Measurements from ENCODE around the gene SHISAL1. TPM values are rescaled to one million over a fixed set of nuclear protein-coding genes. Genes with fewer than 3 reads are reported as not detected.

Gene SHISAL1
- total and polyA plus RNA-seq, 10 of the 15 experiments (the other 5 are each of a cell fraction or from before 2014, with no cell fraction given) = not detected

DNA sequence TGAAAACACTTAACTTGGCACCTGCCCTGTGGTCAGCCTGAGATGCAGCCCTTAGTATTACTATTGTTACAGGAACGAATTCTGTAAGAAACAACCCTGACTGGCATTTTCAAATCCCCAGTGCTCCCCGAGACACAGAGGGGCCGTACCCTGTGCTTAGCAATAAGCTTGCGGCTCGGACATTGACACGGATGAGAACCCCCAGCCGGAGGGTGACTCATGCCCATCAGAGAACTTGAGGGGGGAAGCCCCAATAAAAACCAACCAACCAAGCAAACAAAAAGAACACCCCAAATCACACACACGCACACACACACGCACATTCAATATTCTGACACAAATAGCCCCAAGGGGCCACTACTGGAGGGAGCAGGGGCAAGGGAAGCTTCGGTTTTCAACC is 63.8 kb downstream of the SHISAL1 start:
- DNase-seq (ENCODE audit: low read depth, low spot score) (peak; percentile 7), ATAC-seq (peak; percentile 64), FAIRE-seq (no peak)
- Histone ChIP-seq H3K27me3 (replicated peaks in 1 of 2; ENCODE audit: control insufficient read depth in 2 of 2, insufficient read depth in 2 of 2, low read length in 1 of 2) (no peaks in the 10 kb centered on the region; a peak in 2 of 4 replicates), H2AFZ (ENCODE audit: control insufficient read depth, low read depth, low read length) (no peak overlapping the region), H3K4me3 (no peak overlapping the region), H3K9ac (ENCODE audit: control insufficient read depth, insufficient read depth, low read length) (no peak overlapping the region), H3K4me1 (ENCODE audit: control insufficient read depth, insufficient read depth, low read length) (no peaks in the 10 kb centered on the region), H3K36me3 (ENCODE audit: control insufficient read depth in 2 of 2, insufficient read depth in 2 of 2, low read length in 1 of 2) (no peaks in the 10 kb centered on the region), H3K9me3 (replicated peaks; ENCODE audit: control insufficient read depth, insufficient read depth, low read length) (peaks cover 4% of the 10 kb centered on the region; the same call in 2 of the 3 replicates), H3K27ac (ENCODE audit: control insufficient read depth, insufficient read depth) (no peak overlapping the region), H4K20me1 (ENCODE audit: control insufficient read depth, insufficient read depth) (no peaks in the 10 kb centered on the region), H3K79me2 (ENCODE audit: control insufficient read depth, insufficient read depth, low read length) (no peaks in the 10 kb centered on the region), H3K4me2 (ENCODE audit: control insufficient read depth, insufficient read depth) (no peak overlapping the region)
- 29% methylated on average over 10 of the region's 10 CpGs for WGBS (ENCODE audit: insufficient coverage, insufficient replicate concordance, low lambda C conversion rate, missing lambda C conversion rate)
- SMC1A ChIA-PET (ENCODE audit: uncharacterized antibody, unreplicated experiment) = no interaction called here
- CTCF ChIA-PET = no interaction called here
- RAD21 ChIA-PET (ENCODE audit: unreplicated experiment) = no interaction called here
- no TSS peak for BruUV-seq (replicated peaks)
- TF ChIP-seq TCF3 (IDR thresholded peaks at IDR 0.05; ENCODE audit: borderline replicate concordance, insufficient read depth, low read depth, low read length) = 0 out of 2 replicates have a peak, but pooled peaks have one; percentile 17
- TF ChIP-seq ZNF274 (IDR thresholded peaks at IDR 0.05; ENCODE audit: insufficient read depth, insufficient read length) = no peak
- TF ChIP-seq PBX3 (IDR thresholded peaks at IDR 0.05; ENCODE audit: insufficient replicate concordance, low read depth, low read length) = no peak
- no peak for TF ChIP-seq ETV6 (conservative IDR thresholded peaks at IDR 0.05 in 1 of 2, IDR thresholded peaks at IDR 0.05 in 1 of 2; ENCODE audit: borderline replicate concordance in 1 of 2, low read depth in 1 of 2)
- no peak for TF ChIP-seq HDGF (IDR thresholded peaks at IDR 0.05)
- no peak for TF ChIP-seq IRF4 (IDR thresholded peaks at IDR 0.05; ENCODE audit: low read depth, low read length)
- no peak for TF ChIP-seq RUNX3 (IDR thresholded peaks at IDR 0.05; ENCODE audit: low read length)
- no peak for TF ChIP-seq STAT1 (conservative IDR thresholded peaks at IDR 0.05)
- no peak for TF ChIP-seq TARDBP (IDR thresholded peaks at IDR 0.05; ENCODE audit: borderline replicate concordance)
- TF ChIP-seq, protein P1, sequence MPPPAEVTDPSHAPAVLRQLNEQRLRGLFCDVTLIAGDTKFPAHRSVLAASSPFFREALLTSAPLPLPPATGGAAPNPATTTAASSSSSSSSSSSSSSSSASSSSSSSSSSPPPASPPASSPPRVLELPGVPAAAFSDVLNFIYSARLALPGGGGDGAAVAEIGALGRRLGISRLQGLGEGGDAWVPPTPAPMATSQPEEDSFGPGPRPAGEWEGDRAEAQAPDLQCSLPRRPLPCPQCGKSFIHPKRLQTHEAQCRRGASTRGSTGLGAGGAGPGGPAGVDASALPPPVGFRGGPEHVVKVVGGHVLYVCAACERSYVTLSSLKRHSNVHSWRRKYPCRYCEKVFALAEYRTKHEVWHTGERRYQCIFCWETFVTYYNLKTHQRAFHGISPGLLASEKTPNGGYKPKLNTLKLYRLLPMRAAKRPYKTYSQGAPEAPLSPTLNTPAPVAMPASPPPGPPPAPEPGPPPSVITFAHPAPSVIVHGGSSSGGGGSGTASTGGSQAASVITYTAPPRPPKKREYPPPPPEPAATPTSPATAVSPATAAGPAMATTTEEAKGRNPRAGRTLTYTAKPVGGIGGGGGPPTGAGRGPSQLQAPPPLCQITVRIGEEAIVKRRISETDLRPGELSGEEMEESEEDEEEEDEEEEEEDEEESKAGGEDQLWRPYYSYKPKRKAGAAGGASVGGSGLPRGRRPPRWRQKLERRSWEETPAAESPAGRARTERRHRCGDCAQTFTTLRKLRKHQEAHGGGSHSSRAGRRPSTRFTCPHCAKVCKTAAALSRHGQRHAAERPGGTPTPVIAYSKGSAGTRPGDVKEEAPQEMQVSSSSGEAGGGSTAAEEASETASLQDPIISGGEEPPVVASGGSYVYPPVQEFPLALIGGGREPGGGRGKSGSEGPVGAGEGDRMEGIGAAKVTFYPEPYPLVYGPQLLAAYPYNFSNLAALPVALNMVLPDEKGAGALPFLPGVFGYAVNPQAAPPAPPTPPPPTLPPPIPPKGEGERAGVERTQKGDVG (CRISPR knock-in tag; IDR thresholded peaks at IDR 0.05) = no peak
- TF ChIP-seq CHD4 (IDR thresholded peaks at IDR 0.05) = no peak
- peak; percentile 18; the same call in 1 of the 2 replicates for TF ChIP-seq PAX5 (IDR thresholded peaks at IDR 0.05; ENCODE audit: borderline replicate concordance, low read depth, low read length)
- TF ChIP-seq BCL3 (IDR thresholded peaks at IDR 0.05; ENCODE audit: borderline replicate concordance, insufficient read depth, low read depth, low read length, poor library complexity, severe bottlenecking) = peak; percentile 13
- no peak for TF ChIP-seq MEF2A (IDR thresholded peaks at IDR 0.05; ENCODE audit: insufficient read depth, low read depth, low read length)
- no peak for TF ChIP-seq SREBF2 (IDR thresholded peaks at IDR 0.05; ENCODE audit: low read length)
- TF ChIP-seq TBL1XR1 (IDR thresholded peaks at IDR 0.05; ENCODE audit: low read depth, low read length) = no peak
- TF ChIP-seq RCOR1 (conservative IDR thresholded peaks at IDR 0.05; ENCODE audit: low read depth, low read length) = no peak
- TF ChIP-seq POU2F2 (IDR thresholded peaks at IDR 0.05; ENCODE audit: borderline replicate concordance, low read depth, low read length) = no peak
- no peak for TF ChIP-seq SUPT20H (IDR thresholded peaks at IDR 0.05; ENCODE audit: borderline replicate concordance, control insufficient read depth, low read depth, low read length)
- TF ChIP-seq HDAC6 (IDR thresholded peaks at IDR 0.05; ENCODE audit: unreplicated experiment) = no peak
- TF ChIP-seq CBX3 (IDR thresholded peaks at IDR 0.05; ENCODE audit: borderline replicate concordance, low read depth) = no peak
- intact Hi-C loops (cut with micrococcal nuclease; ENCODE audit: unreplicated experiment) (no loop called here), in situ Hi-C loops (cut with MboI) (no loop called here)
- POLR2A ChIA-PET = no interaction called here

All from GM12878 (cell line).